ENCODE measurements around the gene COA6. TPM values are rescaled to one million over a fixed set of nuclear protein-coding genes. Genes with fewer than 3 reads are reported as not detected.

Gene COA6
- total RNA-seq, 4 donors from 2014 or later = 8.2 to 32.4 (median 23.8) TPM

DNA sequence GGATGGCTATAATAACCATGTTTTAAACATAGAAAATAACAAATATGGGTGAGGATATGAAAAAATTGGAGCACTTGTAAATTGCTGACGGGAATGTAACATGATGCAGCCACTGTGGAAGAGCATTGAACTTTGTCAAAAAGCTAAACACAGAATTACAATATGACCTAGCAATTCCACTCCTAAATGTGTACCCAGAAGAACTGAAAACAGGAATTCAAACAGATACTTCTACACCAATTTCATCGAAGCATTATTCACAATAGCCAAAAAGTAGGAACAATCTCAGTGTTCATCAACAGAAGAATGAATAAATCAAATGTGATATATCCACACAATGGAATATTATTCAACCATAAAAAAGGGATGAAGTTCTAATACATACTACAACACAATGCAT lies 32.7 kb upstream of the COA6 start:
- no peak for DNase-seq
- Histone ChIP-seq H3K9me3 (no peaks in the 10 kb centered on the region), H3K4me1 (no peaks in the 10 kb centered on the region), H3K27ac (no peak overlapping the region), H3K36me3 (no peaks in the 10 kb centered on the region), H3K4me3 (replicated peaks in 1 of 3) (no peak overlapping the region), H3K27me3 (no peaks in the 10 kb centered on the region)
- 94 to 97% methylated on average over 2 of the region's 2 CpGs for WGBS, 2 donors
- intact Hi-C loops (cut with DNase I) = no loop called here
- TF ChIP-seq POLR2A (IDR thresholded peaks at IDR 0.05) = no peak
- TF ChIP-seq, protein P1, sequence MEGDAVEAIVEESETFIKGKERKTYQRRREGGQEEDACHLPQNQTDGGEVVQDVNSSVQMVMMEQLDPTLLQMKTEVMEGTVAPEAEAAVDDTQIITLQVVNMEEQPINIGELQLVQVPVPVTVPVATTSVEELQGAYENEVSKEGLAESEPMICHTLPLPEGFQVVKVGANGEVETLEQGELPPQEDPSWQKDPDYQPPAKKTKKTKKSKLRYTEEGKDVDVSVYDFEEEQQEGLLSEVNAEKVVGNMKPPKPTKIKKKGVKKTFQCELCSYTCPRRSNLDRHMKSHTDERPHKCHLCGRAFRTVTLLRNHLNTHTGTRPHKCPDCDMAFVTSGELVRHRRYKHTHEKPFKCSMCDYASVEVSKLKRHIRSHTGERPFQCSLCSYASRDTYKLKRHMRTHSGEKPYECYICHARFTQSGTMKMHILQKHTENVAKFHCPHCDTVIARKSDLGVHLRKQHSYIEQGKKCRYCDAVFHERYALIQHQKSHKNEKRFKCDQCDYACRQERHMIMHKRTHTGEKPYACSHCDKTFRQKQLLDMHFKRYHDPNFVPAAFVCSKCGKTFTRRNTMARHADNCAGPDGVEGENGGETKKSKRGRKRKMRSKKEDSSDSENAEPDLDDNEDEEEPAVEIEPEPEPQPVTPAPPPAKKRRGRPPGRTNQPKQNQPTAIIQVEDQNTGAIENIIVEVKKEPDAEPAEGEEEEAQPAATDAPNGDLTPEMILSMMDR (IDR thresholded peaks at IDR 0.05) = no peak

GRCh38 chr1:234342774-234343173 lies 30.5 kb upstream of the COA6 start:
- no peak for DNase-seq
- WGBS, 2 donors = 78 to 86% methylated on average over 5 of the region's 5 CpGs
- H3K27ac ChIP-seq = no peak overlapping the region
- TF ChIP-seq POLR2A (IDR thresholded peaks at IDR 0.05) = no peak
- TF ChIP-seq, protein P1 (IDR thresholded peaks at IDR 0.05) = no peak
- H3K36me3 ChIP-seq = no peaks in the 10 kb centered on the region
- no peaks in the 10 kb centered on the region for H3K4me1 ChIP-seq
- no peaks in the 10 kb centered on the region for H3K9me3 ChIP-seq
- H3K4me3 ChIP-seq (replicated peaks in 1 of 3) = no peak overlapping the region
- H3K27me3 ChIP-seq = no peaks in the 10 kb centered on the region
- intact Hi-C loops (cut with DNase I) = no loop called here

GRCh38 chr1:234345237-234345636 lies 28.0 kb upstream of the COA6 start:
- Histone ChIP-seq H3K36me3 (no peaks in the 10 kb centered on the region), H3K27ac (no peak overlapping the region), H3K4me1 (no peaks in the 10 kb centered on the region), H3K4me3 (replicated peaks in 1 of 3) (no peak overlapping the region), H3K9me3 (no peaks in the 10 kb centered on the region), H3K27me3 (no peaks in the 10 kb centered on the region)
- TF ChIP-seq POLR2A (IDR thresholded peaks at IDR 0.05) = no peak
- TF ChIP-seq, protein P1 (IDR thresholded peaks at IDR 0.05) = no peak
- intact Hi-C loops (cut with DNase I) = no loop called here
- 100% methylated on average over 1 of the region's 1 CpG for WGBS, 2 donors
- no peak for DNase-seq

DNA sequence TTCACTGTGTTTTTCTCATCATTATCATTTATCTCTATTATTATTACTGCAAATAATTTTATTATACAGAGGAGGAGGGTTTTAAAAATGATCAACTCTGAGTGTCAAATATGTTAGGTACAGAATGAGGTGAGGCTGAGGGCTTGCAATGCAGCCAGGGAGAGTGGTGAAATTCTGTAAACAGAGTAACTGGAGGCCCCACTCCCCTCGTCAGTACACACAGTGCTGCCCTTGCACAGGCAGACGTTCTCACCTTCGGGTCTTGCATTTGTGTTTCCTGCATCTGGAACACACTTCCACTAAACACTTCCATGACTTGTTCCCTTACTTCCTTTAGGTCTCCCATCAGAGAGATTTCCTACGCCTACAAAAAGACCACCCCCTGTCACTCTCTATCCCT lies 24.3 kb upstream of the COA6 start:
- TF ChIP-seq POLR2A (IDR thresholded peaks at IDR 0.05) = no peak
- TF ChIP-seq, protein P1 (IDR thresholded peaks at IDR 0.05) = no peak
- H3K27me3 ChIP-seq = no peaks in the 10 kb centered on the region
- H3K27ac ChIP-seq = no peak overlapping the region
- no peaks in the 10 kb centered on the region for H3K36me3 ChIP-seq
- H3K4me3 ChIP-seq (replicated peaks in 1 of 3) = no peak overlapping the region
- intact Hi-C loops (cut with DNase I) = no loop called here
- DNase-seq = no peak
- H3K4me1 ChIP-seq = no peaks in the 10 kb centered on the region
- H3K9me3 ChIP-seq = no peaks in the 10 kb centered on the region
- 70 to 76% methylated on average over 4 of the region's 4 CpGs for WGBS, 2 donors

- intact Hi-C loops (cut with DNase I) = no loop called here
- H3K27ac ChIP-seq = no peak overlapping the region
- no peak for DNase-seq
- 84% methylated on average over 3 of the region's 3 CpGs for WGBS, 2 donors
- no peak overlapping the region for H3K4me3 ChIP-seq (replicated peaks in 1 of 3)
- no peaks in the 10 kb centered on the region for H3K4me1 ChIP-seq
- no peaks in the 10 kb centered on the region for H3K27me3 ChIP-seq
- TF ChIP-seq, protein P1 (IDR thresholded peaks at IDR 0.05) = no peak
- TF ChIP-seq POLR2A (IDR thresholded peaks at IDR 0.05) = no peak
- H3K9me3 ChIP-seq = no peaks in the 10 kb centered on the region
- no peaks in the 10 kb centered on the region for H3K36me3 ChIP-seq
Measured at GRCh38 chr1:234355782-234356510, 17.3 kb upstream of the COA6 start.

Measured in thyroid gland (tissue), 4 donors.